ENCODE results near the gene MICALL1.
"Not testable (repeated sequence)": the region's sequence is repeated elsewhere in the genome, so short reads cannot be mapped to it uniquely, and the experiment has no call there.

MICALL1 gene

DNA sequence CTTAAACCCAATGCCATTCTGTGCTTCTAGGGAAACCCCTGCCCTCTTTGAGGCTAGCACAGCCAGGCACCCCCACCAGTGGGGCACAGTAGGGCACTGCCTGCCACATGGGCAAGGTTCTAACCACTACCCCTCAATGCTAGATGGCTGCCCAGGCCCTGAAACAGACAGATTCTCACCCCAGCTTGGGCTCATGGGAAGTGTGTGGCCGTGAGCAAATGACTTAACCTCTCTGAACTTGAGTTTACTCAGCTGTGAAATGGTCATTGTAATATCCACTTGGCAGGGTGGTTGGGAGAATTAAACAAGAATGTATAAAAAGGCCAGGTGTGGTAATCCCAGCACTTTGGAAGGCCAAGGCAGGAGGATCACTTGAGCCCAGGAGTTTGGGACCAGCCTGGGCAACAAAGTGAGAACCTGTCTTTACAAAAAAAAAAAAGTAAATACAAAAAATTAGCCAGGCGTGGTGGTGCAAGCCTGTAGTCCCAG lies 24.9 kb downstream of the MICALL1 start:
- no peak for DNase-seq

DNA sequence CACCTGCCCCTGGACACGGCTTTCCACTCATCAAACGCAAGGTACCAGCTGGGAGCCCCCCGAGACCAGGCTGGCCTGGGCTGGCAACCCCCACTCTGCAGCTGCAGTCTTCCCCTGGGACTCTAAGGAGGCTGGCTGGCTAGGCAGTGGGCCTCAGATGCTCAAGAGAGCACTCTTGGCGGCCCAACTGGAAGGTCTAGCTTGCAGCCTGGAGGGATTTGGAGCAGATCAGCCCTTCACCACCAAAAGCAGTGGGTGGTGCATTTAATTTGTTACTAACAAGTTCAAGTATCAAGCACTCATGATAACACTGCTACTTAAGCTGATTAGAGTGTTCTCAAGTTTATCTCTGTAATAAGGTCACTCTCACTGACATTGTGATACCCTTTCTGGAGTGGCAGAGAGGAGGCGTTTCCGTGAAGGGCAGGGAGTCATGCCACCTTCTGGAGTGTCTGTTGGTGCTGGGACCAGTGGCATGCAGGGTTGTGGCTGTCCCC lies 25.8 kb downstream of the MICALL1 start:
- no peak for DNase-seq

DNA sequence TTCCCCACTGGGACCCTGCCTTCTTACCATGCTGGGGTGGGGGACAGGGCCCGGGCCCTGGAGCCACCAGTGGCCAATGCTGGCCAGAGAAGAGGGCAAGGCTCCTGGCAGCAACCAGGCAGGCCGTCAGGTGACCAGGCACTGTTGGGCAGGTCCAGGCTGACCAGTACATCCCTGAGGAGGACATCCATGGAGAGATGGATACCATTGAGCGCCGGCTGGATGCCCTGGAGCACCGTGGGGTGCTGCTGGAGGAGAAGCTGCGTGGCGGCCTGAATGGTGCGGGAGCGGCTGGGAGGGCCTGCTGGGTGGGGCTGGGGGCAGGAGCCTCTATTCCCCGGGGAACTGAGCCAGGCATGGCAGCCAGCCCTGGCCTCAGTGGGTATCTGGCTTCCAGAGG lies 26.3 kb downstream of the MICALL1 start:
- no peak for DNase-seq

DNA sequence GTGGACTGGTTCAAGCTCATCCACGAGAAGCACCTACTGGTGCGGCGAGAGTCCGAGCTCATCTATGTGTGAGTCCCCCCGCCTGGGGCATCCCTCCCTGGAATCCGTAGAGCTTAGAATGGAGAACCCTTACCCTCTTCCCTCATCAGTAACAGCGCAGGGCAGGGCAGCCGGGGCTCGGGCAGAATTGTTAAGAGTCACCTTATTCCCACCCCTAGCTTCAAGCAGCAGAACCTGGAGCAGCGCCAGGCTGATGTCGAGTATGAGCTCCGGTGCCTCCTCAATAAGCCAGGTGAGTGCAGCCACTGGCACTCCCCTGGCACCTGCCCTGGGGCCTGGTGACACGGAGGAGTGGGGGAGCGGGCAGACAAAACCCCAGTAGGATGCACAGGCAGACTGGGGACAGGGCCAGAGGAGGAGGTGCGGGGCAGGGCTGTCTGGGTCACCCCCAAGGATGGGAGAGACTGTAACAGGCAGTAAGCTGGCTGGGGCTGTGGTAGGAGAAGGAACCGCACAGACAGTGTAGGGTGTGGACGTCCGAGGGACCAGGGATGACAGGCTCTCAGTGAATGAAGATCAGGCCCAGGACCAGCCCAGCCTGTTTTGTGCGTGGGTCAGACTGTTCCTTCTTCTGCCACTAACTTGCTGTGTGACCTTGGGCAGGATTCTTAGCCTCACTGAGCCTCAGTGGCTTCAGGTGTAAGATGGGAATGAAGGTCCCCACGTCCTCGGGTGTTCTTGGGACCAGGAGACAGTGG lies 26.9 kb downstream of the MICALL1 start:
- no peak for DNase-seq

DNA sequence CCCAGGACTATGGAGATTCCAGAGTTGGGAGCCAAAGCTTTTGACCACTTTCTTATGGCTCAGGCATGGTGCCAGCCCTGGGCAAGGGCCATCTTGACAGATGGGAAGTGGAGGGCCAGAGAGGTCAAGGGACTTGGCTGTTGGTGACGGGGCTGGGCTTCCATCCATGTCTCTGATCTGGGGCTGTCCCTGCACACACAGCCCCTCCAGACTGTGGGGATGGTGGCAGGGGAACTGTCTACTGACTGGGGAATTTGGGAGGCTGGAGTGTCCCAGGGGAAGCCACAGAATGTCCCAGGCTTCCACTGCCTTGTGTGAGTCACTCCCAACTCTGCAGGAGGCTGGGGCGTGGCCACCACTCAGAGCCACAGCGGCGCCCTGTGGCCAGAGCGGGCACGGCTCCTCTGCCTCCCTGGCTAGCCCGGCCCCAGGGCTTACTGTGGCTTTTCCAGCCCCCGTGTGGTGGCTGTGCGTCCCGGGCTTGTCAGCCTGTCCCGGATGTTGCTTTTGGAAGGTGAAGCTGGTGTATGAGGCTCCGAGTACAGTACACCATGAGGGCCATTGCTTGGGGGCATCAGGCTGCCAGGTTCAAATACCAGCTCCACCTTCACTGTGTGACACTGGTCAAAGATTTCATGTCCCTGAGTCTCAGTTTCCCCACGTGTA lies 27.7 kb downstream of the MICALL1 start:
- peak; percentile 55 to 79 for DNase-seq

DNA sequence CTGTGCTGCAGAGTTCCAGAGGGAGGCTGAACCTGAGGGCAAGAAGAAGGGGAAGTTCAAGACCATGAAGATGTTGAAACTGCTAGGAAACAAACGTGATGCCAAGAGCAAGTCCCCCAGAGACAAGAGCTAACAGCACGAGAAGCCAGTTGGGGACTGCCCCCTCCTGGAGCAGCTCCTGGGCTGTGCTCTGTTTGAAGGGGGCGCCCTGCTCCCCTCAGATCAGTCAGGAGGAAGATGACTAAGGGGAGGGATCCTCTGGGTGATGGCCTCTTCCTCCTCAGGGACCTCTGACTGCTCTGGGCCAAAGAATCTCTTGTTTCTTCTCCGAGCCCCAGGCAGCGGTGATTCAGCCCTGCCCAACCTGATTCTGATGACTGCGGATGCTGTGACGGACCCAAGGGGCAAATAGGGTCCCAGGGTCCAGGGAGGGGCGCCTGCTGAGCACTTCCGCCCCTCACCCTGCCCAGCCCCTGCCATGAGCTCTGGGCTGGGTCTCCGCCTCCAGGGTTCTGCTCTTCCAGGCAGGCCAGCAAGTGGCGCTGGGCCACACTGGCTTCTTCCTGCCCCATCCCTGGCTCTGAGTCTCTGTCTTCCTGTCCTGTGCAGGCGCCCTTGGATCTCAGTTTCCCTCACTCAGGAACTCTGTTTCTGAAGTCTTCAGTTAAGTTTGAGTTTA lies 34.7 kb downstream of the MICALL1 start:
- DNase-seq = no peak

DNA sequence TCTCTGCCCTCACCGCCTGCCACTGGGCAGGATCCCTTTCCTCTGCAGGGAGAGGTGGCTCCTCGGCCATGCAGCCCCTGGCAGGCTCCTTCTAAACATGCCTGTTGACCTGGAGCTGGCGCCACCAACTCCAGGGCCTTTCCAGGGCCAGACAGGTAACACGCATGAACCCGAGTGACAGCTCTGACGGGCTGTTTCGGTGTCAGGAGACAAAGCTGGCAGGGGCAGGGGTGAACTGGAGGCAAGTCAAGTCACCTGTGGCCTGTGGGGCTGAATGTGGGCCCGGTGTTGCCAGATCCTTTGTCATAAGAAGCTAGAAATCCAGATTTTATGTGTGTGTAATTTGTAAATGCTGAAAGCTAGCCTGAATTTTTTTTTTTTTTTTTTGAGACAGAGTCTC lies 36.0 kb downstream of the MICALL1 start:
- no peak for DNase-seq

DNA sequence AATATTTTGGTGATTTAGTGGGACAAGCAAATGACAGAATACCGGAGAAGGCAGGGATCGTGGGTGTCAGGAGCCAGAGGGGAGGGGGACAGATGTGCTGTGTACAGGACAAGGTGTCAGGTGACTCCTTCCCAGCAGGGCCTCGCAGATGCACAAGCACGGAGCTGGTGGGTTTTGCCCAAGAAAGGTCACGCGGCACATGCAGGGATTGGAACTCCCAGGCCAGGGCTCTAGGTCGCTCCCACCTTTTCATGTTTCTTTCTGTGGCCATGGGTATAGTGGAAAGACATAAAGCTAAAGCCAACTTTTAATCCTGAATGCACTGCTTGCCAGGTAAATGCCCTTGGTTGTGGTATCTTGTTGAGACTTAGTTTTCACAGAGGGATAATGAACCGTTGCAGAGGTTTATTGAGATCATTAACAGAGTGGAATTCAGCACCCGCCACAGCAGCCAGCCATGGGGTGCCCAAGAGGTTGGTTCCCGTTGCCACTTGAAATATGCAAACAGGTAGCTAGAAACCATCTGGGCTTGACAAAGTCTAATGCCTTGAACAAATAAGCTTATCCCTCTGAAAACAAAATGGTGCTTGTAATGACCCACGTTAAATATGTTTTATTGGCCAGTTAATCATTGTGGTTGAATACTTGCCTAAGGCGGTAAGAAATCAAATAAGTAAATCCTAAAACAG lies 37.2 kb downstream of the MICALL1 start:
- no peak for DNase-seq

DNA sequence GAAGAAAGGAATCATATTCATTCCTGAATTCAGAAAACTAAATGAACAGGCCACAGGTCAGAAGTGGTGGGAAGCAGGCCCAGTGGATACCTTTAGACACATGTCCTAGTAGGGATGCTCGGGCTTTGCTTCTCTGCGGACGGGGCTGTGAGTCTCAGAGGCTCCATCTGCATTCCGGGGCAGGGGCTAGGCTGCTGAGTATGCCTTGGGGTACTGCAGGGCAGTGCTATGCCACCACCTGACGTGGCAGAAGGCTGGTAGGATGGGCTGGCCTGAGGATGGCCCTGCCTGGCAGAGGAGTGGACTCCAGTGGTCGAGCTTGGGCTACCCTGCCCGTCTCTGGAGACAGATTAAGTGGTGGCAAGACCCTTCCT lies 37.7 kb downstream of the MICALL1 start:
- DNase-seq = no peak

DNA sequence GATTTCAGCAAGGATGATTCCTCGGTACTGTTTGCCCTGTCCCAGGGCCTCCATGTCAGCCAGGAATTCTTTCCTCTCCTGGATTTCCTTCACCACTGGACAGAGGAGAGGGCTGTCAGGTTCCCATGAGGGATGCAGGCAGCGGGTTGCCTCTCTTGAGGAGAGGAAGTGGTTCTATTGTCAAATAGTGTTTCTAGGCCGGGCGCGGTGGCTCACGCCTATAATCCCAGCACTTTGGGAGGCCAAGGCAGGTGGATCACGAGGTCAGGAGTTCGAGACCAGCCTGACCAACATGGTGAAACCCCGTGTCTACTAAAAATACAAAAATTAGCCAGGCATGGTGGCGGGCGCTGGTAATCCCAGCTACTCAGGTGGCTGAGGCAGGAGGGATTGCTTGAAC lies 38.3 kb downstream of the MICALL1 start:
- not testable (repeated sequence) for DNase-seq

DNA sequence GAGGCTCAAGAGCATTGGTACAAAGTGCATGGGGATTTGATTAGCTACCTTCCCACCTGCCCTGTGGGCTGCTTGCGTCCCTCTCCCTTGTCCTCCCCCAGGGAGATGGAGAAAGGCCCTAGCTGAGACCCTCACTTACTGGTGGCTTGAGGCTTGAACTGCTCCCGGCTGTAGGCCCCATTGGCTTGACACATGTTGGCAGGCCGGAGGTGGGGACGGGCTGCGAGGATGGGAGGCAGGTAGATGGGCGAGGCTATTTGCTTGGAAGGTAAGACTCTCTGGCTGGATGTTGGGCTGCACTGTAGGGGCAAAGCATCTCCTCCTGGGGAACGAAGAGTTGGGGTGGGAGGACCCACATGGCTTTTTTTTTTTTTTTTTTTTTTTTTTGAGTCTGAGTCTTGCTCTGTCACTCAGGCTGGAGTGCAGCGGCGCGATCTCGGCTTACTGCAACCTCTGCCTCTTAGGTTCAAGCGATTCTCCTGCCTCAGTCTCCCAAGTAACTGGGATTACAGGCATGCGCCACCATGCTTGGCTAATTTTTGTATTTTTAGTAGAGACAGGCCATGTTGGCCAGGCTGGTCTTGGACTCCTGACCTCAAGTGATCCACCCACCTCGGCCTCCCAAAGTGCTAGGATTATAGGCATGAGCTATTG lies 41.2 kb downstream of the MICALL1 start:
- DNase-seq = not testable (repeated sequence)

DNA sequence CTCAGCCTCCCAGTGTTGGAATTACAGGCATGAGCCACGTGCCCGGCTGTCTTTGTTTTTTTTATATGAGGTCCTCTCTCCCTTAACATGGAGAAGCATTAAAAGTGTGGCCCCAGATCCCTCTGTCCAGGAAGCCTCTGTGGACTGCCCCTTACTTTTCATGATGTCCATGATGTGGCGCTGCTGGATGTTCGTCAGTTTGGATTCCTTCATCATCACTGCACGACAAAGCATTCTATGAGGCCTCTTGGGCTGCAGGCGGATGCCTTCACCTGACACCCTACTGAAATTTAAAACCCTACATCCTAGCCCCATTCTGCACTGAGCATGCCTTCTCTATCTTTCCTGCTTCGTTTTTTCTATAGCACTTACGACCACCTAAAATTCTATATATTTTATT lies 45.2 kb downstream of the MICALL1 start:
- DNase-seq = no peak

DNA sequence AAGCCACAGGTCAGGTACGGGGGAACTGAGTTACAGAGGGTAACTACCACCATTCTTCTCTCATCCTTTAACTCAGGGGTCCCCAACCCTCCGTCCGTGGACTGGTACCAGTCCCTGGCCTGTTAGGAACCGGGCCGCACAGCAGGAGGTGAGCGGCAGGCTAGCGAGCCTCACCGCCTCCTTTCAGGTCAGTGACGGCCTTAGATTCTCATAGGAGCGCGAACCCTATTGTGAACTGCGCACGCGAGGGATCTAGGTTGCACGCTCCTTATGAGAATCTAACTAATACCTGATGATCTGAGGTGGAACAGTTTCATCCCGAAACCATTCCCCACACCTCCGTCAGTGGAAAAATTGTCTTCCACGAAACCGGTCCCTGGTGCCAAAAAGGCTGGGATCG lies 46.5 kb downstream of the MICALL1 start:
- not testable (repeated sequence) for DNase-seq

DNA sequence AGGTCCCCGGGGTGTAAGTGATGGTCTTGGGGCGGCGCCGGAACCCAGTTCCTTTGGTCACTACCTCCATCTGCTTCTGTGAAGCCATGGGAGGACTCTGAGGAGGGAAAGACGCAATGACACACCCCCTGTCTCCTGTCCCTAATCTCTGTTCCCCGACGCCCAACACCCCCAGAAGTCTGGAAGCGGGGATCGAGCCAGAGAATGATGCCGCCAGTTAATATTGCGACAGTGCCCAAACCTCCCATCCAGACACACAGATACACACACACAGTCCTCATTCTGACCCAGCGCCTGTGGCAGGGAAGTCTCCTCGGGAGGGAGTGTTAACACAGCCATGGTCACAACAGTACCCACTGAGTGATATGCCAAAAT lies 47.0 kb downstream of the MICALL1 start:
- DNase-seq = no peak

DNA sequence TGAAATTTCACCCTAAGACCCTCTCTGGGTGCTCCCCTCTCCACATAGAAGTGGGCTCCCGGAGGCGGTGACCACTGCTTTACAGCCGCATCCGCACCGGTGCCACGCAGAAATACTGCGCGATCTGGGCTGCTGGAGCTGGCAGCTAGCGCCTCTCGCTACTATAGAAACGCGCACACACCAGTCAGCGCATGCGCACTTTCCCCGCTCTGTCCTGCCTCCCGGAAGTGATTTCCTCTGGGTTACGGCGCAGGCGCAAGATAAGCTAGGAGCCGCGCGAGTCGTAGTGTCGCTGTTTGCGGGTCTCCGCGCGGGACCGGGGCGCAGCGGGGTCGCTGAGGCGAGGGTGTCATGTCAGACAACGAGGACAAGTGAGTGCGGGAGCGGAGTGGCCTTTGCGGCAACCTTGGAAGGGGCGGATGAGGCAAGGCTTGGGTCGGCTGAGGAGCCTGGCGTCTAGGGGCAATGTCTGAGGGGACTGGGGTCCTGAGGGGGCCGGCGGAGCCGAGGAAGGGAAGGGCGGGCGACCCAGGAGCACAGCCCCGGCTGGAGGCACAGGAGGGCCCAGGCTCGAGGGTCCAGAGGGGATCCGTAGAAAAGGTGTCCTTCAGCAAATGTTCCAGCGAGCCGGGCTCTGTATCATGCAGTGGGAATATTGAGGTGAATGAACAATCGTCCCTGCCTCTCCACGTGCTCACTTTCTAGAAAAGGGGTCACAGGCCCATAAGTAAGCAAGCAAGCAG lies 47.5 kb downstream of the MICALL1 start, which contains the start of the genes C22orf23 and POLR2F:
Gene C22orf23, minus strand, starts transcription at position 165 of the 743 bp plus-strand sequence. CDS start 452 bp downstream, outside the sequence.
Gene POLR2F, plus strand, starts transcription at position 263 of the 743 bp plus-strand sequence. Its CDS starts 89 bp downstream, at position 352.
- peak; percentile 81 to 88 for DNase-seq

DNA sequence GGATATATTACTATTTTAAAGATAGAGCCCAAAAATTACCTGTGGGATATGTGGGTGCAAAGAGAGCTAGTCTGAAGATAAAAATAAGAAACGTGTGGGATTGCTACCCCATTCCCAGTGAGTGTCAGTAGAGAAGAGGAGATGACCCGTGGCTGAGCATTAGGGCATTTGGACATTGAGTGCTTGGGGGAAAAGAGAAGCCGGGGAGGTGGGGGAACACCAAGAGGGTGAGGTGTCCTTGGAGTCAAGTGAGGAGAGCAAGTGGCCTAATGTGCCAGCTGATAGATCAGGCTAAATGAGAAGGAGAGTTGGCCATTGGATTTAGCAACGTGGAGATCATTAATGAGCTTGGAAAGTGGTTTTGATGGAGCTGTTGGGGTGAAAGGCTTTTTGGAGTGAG lies 48.6 kb downstream of the MICALL1 start:
- DNase-seq = no peak

DNA sequence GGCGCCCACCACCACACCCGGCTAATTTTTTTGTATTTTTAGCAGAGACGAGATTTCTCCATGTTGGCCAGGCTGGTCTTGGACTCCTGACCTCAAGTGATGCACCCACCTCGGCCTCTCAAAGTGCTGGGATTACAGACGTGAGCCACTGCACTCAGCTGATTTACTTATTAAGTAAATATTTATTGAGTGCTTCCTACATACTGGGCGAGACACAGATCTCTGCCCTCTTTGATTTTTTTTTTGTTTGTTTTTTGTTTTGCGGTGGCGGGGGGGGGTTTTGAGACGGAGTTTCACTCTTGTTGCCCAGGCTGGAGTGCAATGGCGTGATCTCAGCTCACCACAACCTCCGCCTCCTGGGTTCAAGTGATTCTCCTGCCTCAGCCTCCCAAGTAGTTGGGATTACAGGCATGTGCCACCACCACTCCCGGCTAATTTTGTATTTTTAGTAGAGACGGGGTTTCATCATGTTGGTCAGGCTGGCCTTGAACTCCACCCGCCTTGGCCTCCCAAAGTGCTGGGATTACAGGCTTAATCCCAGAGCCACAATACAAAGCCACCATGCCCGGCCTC lies 49.8 kb downstream of the MICALL1 start:
- not testable (repeated sequence) for DNase-seq

DNA sequence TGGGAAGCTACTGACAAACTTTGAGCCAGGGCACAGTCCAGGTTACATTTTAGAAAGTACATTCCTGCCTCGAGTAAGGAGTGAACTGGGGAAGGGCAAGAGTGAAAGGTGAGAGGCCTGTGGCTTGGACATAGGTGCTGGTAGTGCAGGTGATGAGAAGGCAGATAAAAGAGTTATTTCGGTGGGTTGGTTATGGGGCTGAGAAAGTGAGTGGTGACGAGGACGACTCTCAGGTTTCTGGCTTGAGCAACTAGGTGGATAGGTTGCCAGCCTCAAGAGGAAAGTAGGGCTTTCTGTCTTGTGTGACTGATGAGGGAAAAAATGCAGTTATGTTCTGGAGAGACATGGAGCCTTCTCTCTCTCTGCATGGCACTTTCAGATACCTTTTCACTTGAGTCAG lies 51.1 kb downstream of the MICALL1 start:
- DNase-seq = no peak

DNA sequence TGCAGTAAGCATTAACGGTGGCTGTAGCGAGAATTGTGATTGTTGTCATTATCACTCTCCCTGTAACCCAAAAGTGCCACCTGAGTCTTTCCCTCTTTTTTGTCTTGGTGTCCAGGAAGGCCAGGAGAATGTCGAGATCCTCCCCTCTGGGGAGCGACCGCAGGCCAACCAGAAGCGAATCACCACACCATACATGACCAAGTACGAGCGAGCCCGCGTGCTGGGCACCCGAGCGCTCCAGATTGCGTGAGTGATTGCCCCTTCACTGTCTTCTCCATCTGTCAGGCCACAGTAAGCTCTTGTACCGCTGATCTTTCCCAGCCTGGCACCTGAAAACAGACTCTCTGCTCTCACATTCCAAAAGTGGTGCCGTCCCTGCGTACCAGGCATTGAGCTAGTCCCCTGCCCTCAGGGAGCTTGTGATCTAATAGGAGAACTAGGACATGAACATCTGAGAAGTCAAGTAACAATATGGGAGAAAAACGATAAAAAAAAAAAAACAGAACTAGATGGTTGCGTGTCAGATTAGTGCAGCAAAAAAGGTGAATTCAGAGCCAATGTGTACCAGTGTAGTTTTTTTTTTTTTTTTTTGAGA lies 53.2 kb downstream of the MICALL1 start:
- DNase-seq = no peak

DNA sequence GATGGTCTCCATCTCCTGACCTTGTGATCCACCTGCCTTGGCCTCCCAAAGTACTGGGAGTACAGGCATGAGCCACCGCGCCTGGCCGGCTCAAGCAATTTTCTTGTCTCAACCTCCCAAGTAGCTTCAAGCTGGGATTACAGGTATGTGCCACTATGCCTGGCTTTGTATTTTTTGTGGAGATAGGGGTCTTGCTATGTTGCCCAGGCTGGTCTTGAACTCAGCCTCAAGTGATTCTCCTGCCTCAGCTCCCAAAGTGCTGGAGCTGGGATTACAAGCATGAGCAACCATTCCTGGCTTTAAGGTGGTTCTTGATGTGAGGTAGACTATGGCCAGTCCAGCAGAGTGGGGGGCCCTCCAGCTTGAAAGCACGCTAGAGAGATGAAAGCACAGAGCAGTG lies 55.0 kb downstream of the MICALL1 start:
- no peak for DNase-seq
